Measurements from ENCODE around the gene SHOC2.

The SHOC2 gene

GRCh38 chr10:110881905-110882304 is 37.5 kb upstream of the SHOC2 start:
- H3K4me3 ChIP-seq (ENCODE audit: low read depth, low read length), result no peak overlapping the region
- DNase-seq (ENCODE audit: low read depth), result no peak
- no peak for TF ChIP-seq CTCF (IDR thresholded peaks at IDR 0.05; ENCODE audit: low read depth, low read length)
- no peak for TF ChIP-seq POLR2A (IDR thresholded peaks at IDR 0.05; ENCODE audit: extremely low read depth, insufficient read length)
- TF ChIP-seq MAX (IDR thresholded peaks at IDR 0.05; ENCODE audit: low read depth, low read length), result no peak
- no peak for TF ChIP-seq MYC (IDR thresholded peaks at IDR 0.05; ENCODE audit: low read depth, low read length)

- H3K4me3 ChIP-seq (ENCODE audit: low read depth, low read length), result no peak overlapping the region
Measured at GRCh38 chr10:110883924-110884323, 35.5 kb upstream of the SHOC2 start.

GRCh38 chr10:110885932-110886674 is 33.3 kb upstream of the SHOC2 start:
- TF ChIP-seq CTCF (IDR thresholded peaks at IDR 0.05; ENCODE audit: low read depth, low read length) (no peak), POLR2A (IDR thresholded peaks at IDR 0.05; ENCODE audit: extremely low read depth, insufficient read length) (no peak), MYC (IDR thresholded peaks at IDR 0.05; ENCODE audit: low read depth, low read length) (no peak), MAX (IDR thresholded peaks at IDR 0.05; ENCODE audit: low read depth, low read length) (no peak)
- no peak for DNase-seq (ENCODE audit: low read depth)

More at GRCh38 chr10:110883924-110884323, 35.5 kb upstream of the SHOC2 start:
- TF ChIP-seq MAX (IDR thresholded peaks at IDR 0.05; ENCODE audit: low read depth, low read length) (no peak), CTCF (IDR thresholded peaks at IDR 0.05; ENCODE audit: low read depth, low read length) (no peak), MYC (IDR thresholded peaks at IDR 0.05; ENCODE audit: low read depth, low read length) (no peak), POLR2A (IDR thresholded peaks at IDR 0.05; ENCODE audit: extremely low read depth, insufficient read length) (no peak)
- DNase-seq (ENCODE audit: low read depth), result no peak

GRCh38 chr10:110887560-110887959 is 31.8 kb upstream of the SHOC2 start:
- TF ChIP-seq CTCF (IDR thresholded peaks at IDR 0.05; ENCODE audit: low read depth, low read length) (no peak), MYC (IDR thresholded peaks at IDR 0.05; ENCODE audit: low read depth, low read length) (no peak), MAX (IDR thresholded peaks at IDR 0.05; ENCODE audit: low read depth, low read length) (no peak), POLR2A (IDR thresholded peaks at IDR 0.05; ENCODE audit: extremely low read depth, insufficient read length) (no peak)
- DNase-seq (ENCODE audit: low read depth), result no peak
- no peak overlapping the region for H3K4me3 ChIP-seq (ENCODE audit: low read depth, low read length)

More at GRCh38 chr10:110885932-110886674, 33.3 kb upstream of the SHOC2 start:
- no peak overlapping the region for H3K4me3 ChIP-seq (ENCODE audit: low read depth, low read length)

GRCh38 chr10:110892602-110893288 is 26.7 kb upstream of the SHOC2 start:
- no peak overlapping the region for H3K4me3 ChIP-seq (ENCODE audit: low read depth, low read length)
- DNase-seq (ENCODE audit: low read depth), result no peak
- TF ChIP-seq CTCF (IDR thresholded peaks at IDR 0.05; ENCODE audit: low read depth, low read length) (no peak), MYC (IDR thresholded peaks at IDR 0.05; ENCODE audit: low read depth, low read length) (no peak), POLR2A (IDR thresholded peaks at IDR 0.05; ENCODE audit: extremely low read depth, insufficient read length) (no peak), MAX (IDR thresholded peaks at IDR 0.05; ENCODE audit: low read depth, low read length) (no peak)
